Measurements from ENCODE around the gene PRR20G.
"Not testable (repeated sequence)": the region's sequence is repeated elsewhere in the genome, so short reads cannot be mapped to it uniquely, and the experiment has no call there.

Gene PRR20G

DNA sequence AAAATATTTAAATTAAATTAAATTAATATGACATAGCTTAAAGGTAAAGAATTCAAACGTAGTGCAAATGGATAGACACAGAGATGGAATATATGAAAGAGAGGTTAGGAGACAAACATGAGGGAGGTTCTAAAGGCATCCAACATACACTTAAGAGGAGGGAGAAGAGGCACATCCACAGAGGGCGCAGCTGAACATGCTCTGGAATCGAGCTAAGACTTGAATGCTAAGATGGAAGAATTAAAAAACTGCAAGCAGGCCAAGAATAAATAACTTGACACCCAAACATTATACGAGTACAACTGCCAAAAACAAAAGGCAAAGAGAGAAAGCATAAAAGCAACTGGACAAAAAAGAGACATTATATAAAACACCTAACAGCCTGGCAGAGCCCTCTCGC, 9.1 kb upstream of the PRR20G start:
- no peak for DNase-seq

DNA sequence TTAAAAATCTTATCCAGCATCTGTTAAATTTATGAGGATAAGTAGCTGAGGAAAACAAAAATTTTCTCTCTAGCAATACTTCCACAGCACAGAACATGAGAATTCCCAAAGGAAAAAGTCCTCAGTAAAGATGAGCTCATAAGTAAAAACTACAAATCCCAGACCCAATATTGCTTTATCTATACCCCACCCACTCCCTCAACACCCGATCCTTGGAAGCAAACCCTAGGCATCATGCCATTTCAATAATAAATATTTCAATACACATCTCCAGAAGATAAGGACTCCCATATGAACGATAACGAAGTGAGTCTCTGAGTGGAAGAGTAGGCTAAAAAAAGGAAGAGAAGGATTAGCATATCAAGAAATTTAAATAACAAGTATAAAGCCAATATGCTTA, 8.3 kb upstream of the PRR20G start:
- no peak for DNase-seq

DNA sequence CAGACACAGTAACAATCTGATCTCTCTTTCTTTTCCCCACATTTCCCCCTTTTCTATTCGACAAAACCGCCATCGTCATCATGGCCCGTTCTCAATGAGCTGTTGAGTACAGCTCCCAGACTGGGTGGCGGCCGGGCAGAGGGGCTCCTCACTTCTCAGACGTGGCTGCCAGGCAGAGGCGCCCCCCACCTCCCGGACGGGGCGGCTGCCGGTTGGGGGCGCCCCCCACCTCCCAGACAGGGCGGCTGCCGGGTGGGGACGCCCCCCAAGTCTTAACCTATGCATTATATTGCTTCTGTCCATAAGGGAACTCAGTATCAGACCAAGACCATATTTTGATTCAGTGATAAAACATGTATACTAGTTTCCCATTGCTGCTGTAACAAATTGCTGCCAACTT, 5.8 kb upstream of the PRR20G start:
- DNase-seq = not testable (repeated sequence)

DNA sequence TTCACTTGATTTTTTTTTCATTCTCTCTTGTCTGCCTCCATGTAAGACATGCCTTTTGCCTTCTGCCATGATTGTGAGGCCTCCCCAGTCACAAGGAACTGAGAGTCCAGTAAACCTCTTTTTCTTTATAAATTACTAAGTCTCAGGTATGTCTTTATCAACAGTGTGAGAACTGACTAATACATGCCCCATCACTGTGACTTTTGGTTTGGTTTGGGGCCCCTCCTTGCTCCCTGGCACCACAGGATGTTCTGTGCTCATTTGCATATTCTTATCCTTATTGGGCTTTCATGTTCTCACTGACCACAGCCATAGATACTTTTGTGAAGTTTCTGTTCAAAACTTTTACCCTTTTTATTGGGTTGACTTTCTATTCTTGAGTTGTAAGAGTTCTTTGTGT, 3.8 kb upstream of the PRR20G start:
- DNase-seq = no peak

DNA sequence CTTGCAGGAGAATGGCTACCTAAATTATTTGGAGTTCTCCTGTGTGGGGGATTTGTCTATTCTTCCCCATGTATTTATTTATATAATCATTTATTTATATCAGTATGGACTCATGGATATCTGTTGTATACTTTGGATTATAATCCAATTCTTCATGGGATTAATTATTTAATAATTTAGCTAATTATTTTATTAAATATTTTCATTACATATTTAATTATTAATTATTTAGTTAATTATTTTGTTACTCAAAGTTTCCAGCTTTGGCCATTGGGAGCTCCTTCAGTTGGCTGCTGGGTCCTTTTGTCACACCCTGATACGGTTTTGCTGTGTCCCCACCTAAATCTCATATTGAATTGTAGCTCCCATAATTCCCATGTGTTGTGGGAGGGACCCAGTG, 3.3 kb upstream of the PRR20G start:
- no peak for DNase-seq

DNA sequence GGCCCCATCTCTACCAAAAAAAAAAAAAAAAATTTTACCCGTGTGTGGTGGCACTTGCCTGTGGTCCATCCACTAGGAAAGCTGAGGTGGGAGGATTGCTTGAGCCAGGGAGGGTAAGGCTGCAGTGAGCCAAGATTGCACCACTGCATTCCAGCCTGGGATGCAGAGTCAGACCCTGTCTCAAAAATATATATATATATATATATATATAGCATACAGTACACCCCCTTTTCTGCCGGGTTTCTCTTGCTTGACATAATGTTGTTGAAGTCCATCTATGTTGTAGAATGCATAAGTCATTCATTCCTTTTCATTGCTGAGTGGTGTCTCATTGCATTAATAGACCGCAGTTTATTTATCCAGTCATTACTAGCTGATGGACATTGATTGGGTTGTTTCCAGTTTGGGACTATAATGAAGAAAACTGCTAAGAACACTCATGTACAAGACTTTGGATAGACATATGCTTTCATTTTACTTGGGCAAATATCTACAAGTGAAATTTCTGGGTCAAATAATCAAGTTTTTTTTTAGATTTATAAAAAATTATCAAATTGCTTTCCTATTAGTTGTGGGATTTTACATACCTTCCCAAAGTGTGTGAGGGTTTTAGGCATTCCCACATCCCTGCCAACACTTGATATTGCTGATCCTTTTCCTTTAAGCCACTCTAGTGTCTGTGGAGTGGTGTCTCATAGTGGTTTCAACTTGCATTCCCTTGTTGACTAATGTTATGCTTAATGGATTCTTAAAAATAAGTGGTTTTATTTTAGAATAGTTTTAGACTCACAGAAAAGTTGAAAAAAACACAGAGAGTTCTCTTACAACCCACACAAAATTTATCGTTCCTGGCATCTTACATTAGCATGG, 2.1 kb upstream of the PRR20G start:
- DNase-seq = no peak

DNA sequence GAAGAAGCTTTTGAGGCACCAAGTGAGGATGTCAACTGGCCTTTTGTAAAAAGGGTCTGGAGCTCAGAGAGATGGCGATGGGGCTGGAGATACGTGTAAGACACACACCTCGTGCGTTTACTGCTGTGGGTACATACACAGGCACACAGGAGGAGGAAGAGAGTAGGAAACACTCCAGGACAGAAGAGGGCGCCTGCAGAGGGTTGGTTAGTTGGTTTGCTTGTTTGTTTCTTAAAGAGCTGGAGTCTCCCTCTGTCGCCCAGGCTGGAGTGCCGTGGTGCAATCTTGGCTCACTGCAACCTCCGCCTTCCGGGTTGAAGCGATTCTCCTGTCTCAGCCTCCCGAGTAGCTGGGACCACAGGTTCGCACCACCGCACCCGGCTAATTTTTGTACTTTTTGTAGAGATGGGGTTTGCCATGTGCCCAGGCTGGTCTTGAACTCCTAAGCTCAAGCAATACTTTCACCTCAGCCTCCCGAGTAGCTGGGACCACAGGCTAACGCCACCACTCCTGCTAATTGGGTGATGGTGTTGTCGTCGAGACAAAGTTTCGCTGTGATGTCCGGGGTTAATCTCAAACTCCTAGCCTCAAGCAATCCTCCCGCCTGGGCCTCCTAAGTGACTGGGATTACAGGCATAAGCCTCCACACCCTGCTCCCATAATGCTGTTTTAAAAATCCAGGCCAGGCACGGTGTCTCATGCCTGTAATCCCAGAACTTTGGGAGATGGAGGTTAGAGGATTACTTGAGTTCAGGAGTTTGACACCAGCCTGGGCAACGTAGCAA, 1.3 kb upstream of the PRR20G start:
- DNase-seq = no peak

DNA sequence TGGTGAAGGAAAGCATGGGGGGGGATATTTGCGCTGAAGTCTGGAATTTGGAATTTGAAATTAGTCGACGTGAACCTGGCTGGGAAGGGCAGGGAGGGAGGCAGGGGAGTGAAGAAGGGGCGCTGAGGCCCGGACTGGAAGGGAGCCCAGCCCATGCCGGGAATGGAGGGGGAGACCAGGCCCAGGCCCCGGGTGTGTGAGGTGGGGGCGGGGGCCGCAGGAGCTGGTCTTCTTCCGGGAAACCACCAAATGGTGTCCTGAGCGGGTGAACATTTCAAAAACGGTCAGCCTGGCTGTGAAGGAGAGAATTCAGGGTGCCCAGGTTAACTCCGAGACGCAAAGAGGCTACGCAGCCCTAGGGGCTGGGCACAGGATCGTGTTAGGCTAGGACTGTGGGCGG, 497 bp upstream of the PRR20G start:
- DNase-seq = no peak

DNA sequence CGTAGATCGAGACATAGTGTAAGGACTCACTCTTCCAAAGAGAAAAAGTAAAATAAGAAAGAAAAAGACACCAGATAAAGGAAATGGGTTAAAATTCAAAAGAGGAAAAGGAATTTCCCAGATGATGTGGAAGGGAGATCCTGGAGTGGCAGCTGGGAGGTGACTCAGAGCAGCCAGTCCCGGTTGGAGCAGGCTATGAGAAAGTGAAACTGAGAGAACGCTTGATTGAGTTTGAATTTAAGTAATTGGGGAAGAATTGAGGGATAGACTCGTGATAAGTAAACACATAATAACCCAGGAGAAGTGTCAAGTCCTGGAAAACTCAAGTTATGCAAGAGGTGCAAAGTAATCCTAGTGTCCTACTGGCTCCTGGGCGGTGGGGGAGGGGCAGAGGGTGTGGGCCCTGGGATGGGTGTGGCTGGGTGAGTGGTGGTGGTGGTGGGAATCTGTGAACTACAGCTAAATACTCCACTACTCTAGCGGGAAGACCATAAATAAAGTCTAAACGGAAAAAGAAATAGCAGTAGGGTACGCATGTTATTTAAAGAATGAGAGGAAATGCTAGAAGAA, 1.2 kb downstream of the PRR20G start:
- DNase-seq = no peak

DNA sequence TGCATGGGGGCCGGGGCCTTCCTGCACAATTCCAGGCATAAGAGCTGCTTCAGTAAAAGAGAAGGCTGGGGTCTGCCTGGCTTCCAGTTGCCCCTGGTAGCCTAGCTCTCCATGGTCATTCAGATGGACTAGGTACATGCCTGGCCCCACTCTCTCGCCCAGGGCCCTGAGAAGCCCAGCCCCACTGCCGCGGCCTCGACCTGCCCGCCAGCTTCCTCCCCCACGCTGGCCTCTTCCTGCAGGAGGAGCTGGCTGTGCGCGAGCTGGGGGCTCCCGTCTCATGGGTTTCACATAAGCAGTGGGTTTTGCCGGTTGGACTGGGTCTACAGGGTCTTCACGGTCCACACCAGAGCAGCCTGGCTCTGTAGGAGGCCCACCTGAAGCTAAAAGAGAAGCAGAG, 3.6 kb downstream of the PRR20G start:
- DNase-seq = no peak

DNA sequence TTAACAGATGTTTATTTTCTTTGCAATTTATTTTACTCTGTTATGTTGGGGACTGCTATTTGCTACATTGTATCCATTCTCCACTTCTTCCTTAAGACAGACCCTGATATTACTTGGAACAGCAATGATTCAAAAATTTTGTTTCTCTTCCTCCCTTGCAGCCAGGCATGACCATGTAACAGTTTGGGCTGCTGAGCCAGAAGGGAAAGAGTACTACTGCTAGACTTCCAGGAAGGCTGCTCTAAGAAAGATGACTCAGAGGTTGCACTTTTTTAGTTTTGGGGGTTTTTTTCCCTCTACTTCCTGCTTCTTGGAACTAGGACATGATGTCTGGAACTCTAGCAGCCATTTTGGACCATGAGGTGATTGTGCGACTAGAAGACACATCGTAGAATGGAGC, 10.3 kb downstream of the PRR20G start:
- DNase-seq = no peak

DNA sequence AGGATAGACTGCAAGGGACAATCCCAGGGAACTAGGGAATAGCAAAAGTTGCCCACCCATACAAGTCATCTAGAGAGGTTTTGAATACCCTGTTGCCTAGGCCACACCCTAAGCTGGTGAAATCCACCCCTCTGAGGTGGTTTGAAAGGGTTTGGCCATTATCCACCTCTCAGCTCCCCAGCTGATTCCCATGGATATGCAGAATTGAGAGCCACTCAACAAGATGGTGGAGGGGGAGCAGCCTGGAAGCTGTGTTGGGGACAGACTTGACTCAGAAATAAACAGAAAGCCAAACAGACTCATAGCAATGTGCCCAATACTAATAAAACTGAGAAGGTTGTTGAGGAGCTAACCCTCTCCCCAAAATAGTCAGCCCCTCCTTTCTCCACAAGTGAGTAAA, 10.9 kb downstream of the PRR20G start:
- DNase-seq = no peak

DNA sequence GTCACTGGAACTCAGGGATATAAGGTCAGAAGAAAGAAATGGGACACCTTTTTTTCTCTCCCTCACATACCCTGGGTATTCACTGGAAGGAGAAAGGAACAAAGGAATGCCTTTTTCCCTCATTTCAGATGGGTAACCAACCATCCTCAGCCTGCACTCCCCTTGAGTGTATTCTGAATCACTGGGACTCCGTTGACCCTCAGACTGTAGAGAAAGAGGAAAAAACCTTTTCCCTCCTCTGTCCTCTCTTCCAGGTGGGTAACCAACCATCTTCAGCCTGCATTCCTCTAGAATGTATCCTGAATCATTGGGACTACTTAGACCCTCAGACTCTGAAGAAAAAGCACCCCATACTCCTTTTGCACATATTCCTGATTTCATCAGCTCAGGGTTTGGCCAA, 11.4 kb downstream of the PRR20G start:
- DNase-seq = no peak

DNA sequence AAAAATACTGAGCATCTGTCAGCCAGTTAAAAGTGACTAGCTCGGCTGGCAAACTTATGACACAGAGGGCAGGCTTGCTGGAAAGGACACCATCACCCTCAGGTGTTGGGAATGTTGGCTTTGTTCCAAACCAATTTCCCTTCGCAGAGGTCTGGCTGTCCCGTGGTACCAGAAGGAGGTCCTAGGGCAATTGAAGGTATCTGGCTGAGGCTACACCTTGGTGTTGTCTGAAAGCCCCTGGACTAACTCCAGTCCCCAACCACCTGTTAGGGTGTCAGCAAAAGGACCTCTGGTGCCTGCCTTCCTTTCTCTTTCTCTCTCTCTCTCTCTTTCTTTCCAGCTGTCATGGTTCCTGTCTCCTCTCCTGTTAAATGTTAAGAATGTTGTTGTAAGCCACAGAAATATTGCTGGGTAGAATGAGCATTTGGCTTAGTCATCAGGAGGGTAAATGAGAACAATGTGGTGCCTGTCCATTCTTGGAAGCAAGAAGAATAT, 12.5 kb downstream of the PRR20G start:
- DNase-seq = no peak

DNA sequence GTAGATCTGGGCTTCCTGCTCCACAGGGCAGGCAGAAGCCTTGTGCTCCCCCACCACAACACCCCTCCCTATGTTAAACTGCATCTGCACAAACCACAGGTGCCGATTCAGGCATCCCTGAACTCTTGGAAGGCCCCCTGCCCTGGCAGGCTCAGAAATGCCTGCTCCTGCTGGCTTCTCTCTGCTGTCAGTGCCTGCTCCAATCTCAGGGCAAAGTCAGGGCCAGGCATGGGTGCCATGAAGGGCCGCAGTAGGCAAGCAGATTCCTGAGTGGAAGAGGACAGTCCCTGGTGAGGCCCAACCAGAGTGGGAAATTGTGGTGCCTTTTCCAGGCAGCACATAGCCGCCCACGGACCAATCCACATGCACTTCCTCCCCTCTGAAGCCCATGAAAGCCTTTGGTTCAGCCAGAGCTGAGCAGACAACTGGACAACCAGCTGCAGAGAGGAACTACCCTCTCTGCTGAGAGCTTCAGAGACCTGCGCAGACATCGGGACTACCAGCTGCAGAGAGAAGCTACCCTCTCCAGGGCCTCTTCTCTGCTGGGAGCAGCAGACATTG, 13.6 kb downstream of the PRR20G start:
- no peak for DNase-seq

DNA sequence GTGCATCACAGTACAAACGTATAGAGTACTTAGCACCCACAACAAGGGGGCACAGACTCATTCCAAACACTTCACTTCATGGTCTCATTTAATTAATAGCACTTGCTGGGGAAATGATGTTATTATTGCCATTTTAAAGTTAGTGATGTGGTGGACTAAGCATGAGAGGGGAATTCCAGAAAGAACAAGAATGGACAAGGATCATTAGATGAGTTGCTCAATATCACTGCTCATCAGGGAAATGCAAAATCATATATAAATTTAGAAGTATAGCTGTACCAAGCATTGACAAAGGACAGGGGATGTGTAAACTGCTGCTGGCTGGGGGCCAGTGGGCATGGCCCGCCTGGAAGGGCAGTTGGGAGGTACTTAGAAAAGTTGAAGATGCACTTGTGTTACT, 14.6 kb downstream of the PRR20G start:
- no peak for DNase-seq

DNA sequence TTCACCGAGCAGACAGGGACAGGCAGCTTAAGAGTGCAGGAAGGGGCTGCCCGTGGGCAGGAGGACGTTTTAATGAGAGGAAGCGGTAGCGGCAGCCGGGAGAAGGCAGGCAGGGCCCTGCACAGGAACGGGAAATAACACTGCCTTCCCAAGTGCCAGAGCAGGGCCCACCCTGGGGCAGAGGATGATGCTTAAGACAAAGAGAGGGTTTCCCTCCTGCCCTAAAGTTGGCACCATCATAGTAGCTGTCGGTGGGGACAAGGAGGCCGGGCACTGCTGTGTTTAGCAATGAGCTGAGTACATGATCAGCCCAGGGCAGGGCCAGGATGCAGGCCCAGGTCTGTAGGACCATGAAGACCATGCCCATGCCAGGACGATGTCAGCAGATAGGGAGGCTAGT, 21.7 kb downstream of the PRR20G start:
- DNase-seq = no peak

DNA sequence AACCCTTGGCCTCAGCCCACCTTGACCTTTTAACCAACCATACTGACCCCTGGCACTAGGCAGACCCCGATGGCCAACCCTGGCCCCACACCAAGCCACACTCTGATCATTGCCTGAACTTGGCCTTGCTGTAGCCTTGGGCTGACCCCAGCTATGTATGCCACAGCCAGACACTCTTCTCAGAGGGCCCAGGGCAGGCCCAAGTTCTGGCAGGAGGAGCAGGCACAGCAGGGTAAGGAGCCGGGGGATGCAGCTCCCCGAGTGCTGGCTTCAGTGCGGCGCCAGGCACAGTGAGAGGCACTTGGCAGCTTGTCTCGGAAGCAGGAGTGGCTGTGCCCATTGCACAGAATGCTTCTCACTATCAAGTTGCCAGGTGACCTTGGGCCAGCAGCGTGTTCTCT, 22.3 kb downstream of the PRR20G start:
- no peak for DNase-seq

DNA sequence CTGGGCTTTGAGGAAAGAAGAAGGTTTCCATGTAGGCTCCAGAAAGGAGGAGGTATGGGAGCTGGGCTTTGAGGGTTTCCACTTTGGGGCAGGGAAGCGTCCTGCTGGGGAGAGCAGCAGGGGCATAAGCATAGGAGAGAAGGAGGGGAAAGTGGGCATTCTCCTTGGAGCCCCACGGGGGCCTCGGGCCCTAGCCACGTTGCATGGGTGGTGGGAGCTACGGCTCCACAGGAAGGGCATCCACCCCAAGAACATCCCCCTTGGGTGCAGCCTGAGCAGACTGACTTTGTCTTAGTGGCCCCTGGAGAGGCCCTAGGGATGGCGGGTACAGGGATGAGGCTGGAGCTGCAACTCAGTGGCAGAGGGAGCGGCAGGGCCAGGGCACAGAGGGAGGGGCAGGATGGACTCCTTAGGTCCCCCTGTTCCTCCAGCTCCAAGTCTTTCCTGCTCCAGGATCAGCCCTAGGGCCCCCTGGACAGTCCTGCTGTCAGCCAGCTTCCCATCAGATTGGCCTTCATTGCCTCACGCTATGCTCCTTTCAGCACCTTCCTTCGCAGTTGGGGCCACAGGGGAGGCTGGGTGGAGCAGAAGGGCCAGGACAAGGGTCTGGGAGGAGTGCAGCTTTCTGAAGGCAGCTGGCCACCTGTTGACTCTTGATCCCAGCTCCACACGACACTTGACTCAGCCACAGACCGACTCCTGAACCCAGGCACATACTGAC, 22.9 kb downstream of the PRR20G start:
- DNase-seq = no peak

DNA sequence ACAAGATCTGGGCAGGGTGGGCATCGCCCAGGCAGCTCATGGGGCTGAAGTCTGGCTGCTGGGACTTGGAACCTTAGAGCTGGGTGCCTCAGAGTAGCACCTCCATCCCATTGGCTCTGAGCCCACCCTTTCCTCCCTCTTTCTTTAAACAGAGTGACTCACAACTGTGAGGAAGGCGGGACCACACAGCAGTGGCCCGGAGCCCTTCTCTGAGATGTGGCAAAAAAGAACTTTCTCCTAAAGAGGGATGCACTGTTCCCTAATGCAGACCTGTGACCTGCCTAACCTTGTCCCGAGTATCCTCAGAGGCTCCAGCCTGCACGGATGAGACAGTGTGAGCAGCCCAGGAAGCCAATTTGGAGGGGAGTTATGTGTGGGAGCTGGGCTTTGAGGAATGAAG, 23.6 kb downstream of the PRR20G start:
- no peak for DNase-seq

DNA sequence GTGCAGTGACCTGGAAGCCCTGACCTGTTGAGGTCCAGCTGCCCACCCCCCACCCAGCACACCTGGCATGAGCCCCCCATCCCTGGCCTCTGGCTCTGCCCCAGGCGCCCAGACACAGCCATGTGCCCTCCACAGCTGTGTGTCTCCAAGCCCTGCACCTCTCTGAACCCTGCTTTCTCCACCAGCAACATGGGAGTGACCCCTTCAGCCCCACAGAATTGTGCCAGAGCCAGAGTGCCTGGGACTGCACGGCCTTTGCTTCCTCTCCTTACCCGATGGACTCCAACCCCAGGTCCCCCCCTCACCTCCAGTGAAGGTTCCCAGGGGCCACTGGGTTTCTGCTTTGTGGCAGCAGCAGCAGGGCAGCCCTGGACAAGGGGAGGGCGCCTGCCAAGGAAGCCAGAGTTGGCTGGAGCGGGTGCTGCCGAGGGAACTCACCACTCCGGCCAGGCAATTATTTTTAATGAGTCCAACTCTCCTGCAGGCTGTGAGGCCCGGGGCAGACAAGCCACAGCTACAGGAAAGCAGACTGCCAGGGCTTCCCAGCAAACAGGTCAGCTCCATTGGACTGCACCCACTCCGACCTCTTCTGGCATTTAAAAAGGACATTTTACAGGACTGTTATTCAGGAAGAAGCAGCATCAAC, 24.1 kb downstream of the PRR20G start:
- DNase-seq = no peak

DNA sequence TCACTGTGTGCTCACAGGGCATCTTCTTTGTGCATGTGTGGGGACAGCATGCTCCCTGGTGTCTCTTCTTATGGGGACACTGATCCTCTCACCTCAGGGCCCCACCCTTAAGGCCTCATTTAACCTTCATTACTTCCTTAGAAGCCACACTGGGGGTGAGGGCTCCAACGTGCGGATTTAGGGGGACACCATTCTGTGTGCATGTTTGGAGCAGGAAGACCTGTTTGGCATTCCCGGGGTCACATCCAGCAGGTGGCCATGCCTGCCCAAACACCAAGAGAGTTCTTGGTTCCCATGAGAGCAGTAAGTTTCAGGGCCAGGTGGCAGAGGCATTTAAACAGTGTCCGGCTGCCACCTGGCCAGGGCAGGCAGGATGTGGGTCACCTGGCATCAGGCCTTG, 24.8 kb downstream of the PRR20G start:
- no peak for DNase-seq

Data from stimulated activated naive CD4-positive, alpha-beta T cell treated with Interleukin-2 at 50 U/mL for 16 hours (primary cell).